ENCODE results near the gene IL1RAPL2. TPM values are rescaled to one million over a fixed set of nuclear protein-coding genes. Genes with fewer than 3 reads are reported as not detected.

Gene IL1RAPL2
- total and polyA plus RNA-seq, 2 of the 8 experiments (the other 6 are each of a cell fraction or from before 2014, with no cell fraction given) = 0.20 to 1.3 TPM

- Histone ChIP-seq H3K27me3 (replicated peaks in 1 of 4; ENCODE audit: control insufficient read depth in 3 of 4, extremely low read depth in 1 of 4, insufficient read depth in 3 of 4, low read length in 3 of 4) (no peaks in the 10 kb centered on the region), H2AFZ (ENCODE audit: low read length) (no peak overlapping the region), H2BK15ac (ENCODE audit: low read length) (no peak overlapping the region), H3K56ac (replicated peaks; ENCODE audit: insufficient read length, low read depth, low read length) (no peak overlapping the region), H3K14ac (ENCODE audit: insufficient read length) (no peak overlapping the region), H3K9me3 (ENCODE audit: insufficient read depth in 2 of 2, low read depth in 1 of 2, low read length in 1 of 2) (no peaks in the 10 kb centered on the region), H2BK20ac (ENCODE audit: low read length) (no peak overlapping the region), H3K9ac (replicated peaks in 1 of 4; ENCODE audit: extremely low read depth in 1 of 4, low read depth in 3 of 4, low read length in 3 of 4) (no peak overlapping the region), H2BK120ac (replicated peaks; ENCODE audit: low read depth, low read length) (no peak overlapping the region), H3K23ac (ENCODE audit: insufficient read length) (no peak overlapping the region), H2BK12ac (ENCODE audit: low read depth, low read length) (no peak overlapping the region), H4K20me1 (replicated peaks in 1 of 2; ENCODE audit: control insufficient read depth in 1 of 2, insufficient read depth in 2 of 2, low read length in 2 of 2) (no peaks in the 10 kb centered on the region), H3K23me2 (ENCODE audit: low read depth, low read length) (no peaks in the 10 kb centered on the region), H3K36me3 (ENCODE audit: control insufficient read depth in 2 of 4, insufficient read depth in 4 of 4, low read length in 3 of 4) (no peaks in the 10 kb centered on the region), H3K79me2 (ENCODE audit: control insufficient read depth in 1 of 2, insufficient read depth in 2 of 2, low read length in 2 of 2) (no peaks in the 10 kb centered on the region), H4K91ac (replicated peaks; ENCODE audit: insufficient read length, low read length) (no peak overlapping the region), H4K5ac (ENCODE audit: insufficient read length, low read depth, low read length) (no peak overlapping the region), H2AK5ac (ENCODE audit: low read depth, low read length) (no peak overlapping the region), H3K18ac (ENCODE audit: extremely low read depth, low read length) (no peak overlapping the region), H2BK5ac (ENCODE audit: low read depth, low read length) (no peak overlapping the region), H4K8ac (ENCODE audit: extremely low read depth, insufficient read depth, low read length) (no peak overlapping the region), H3K79me1 (ENCODE audit: low read depth, low read length) (no peaks in the 10 kb centered on the region), H3K4me1 (replicated peaks in 1 of 4; ENCODE audit: control insufficient read depth in 3 of 4, insufficient read depth in 4 of 4, low read length in 3 of 4) (no peaks in the 10 kb centered on the region), H3K4me3 (ENCODE audit: extremely low read depth in 1 of 4, insufficient read depth in 2 of 4, low read depth in 3 of 4, low read length in 4 of 4) (no peak overlapping the region), H3K27ac (ENCODE audit: low read depth, low read length) (no peak overlapping the region), H3K4me2 (ENCODE audit: insufficient read depth in 1 of 2, low read depth in 2 of 2, low read length in 2 of 2) (no peak overlapping the region), H3K4ac (replicated peaks; ENCODE audit: insufficient read length, low read depth, low read length) (no peak overlapping the region)
- POLR2A ChIA-PET (ENCODE audit: partially characterized antibody) = no interaction called here
- TF ChIP-seq RBBP5 (IDR thresholded peaks at IDR 0.05; ENCODE audit: borderline replicate concordance, low read depth, low read length) = no peak
- no peak for TF ChIP-seq EP300 (IDR thresholded peaks at IDR 0.05; ENCODE audit: borderline replicate concordance in 1 of 2, low read depth in 2 of 2, low read length in 2 of 2)
- no peak for TF ChIP-seq CHD1 (IDR thresholded peaks at IDR 0.05; ENCODE audit: low read depth, low read length)
- TF ChIP-seq CTBP2 (IDR thresholded peaks at IDR 0.05; ENCODE audit: borderline replicate concordance, insufficient read depth, insufficient read length, low read length) = no peak
- FAIRE-seq = no peak
- WGBS, 2 experiments (ENCODE audit: extremely low coverage in 1 of 2, insufficient coverage in 1 of 2, insufficient read length in 1 of 2, insufficient replicate concordance in 2 of 2, low coverage in 1 of 2, low lambda C conversion rate in 2 of 2, missing lambda C conversion rate in 1 of 2) = 100% methylated on average over 1 of the region's 1 CpG; no CpG with 5 or more reads in 1 of the 2 experiments
- CTCF ChIA-PET (ENCODE audit: partially characterized antibody) = interaction anchor here (0.9 kb wide), 1 partner anchor 34 kb away, joined by 3 read pairs; no protein-coding TSS in a partner anchor
- no peak for DNase-seq (ENCODE audit: low read depth in 1 of 2, low spot score in 2 of 2)
These were observed 911.4 kb downstream of the IL1RAPL2 start for GRCh38 chrX:105477351-105477750.

All from H1 (cell line).